MM.1S (cell line): ENCODE measurements around the gene CCDC9.

Experiments used
- CTCF ChIP-seq: fragments of 300-600 bp; sonication (generic); IDR thresholded peaks from 2 replicates; pipeline ENCODE4 v1.5.1; 2016; ENCODE audit warnings: antibody characterized with exemption, low read length, mixed read lengths
- EZH2 ChIP-seq: fragments of 300-600 bp; sonication (generic); optimal IDR thresholded peaks from 2 replicates; pipeline ENCODE3; 2017; ENCODE audit warnings: low read depth, mild to moderate bottlenecking, antibody characterized with exemption, low read length, mixed read lengths

DNA sequence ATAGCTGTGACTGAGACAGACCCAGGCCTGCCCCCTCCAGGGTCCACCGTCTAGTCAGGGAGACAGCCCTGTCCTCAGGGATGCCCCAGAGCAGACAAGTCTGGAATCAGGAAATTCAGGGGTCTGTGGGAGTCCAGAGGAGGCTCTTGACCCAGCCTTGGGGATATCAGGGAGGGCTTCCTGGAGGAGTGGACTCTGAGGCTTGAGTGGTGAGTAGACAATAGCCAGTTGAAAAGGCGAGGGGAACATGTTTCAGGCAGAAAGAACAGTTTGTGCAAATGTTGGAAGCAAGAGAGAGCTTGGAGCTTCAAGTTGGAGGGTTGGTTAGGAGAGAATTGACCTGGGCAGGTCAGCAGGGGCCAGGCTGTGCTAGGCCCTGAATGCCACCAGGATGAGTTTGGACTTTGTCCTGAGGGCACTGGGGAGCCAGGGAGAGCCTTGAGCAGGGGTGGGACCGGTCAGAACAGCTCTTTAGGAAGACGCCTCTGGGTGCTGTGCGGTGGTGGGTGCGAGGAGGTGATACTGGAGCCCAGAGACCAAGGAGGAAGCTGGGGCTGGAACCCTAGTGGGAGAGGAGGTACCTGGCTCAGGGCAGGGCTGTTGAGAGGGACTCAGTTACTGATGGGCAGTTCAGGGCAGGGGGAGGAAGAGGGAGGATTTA lies 2.7 kb downstream of the CCDC9 start:
- TF ChIP-seq CTCF (no peak), EZH2 (no peak)
